H9 (cell line): ENCODE measurements around the gene ETFA. TPM values are rescaled to one million over a fixed set of nuclear protein-coding genes. Genes with fewer than 3 reads are reported as not detected.

Source experiments
- DNase-seq: peaks from one replicate; pipeline ENCODE4 v3.0.0-alpha.2; 2017
- H2AFZ ChIP-seq: one replicate; pipeline ENCODE4 v1.6.1; 2013; ENCODE audit warnings: mild to moderate bottlenecking, low read length, control low read depth, moderate library complexity
- H2AK5ac ChIP-seq: 2 replicates; pipeline ENCODE4 v1.6.1; 2013; ENCODE audit warnings: low read length, control low read depth, mixed read lengths; ENCODE audit not compliant: insufficient read length
- H2BK120ac ChIP-seq: one replicate; pipeline ENCODE4 v1.6.1; 2013; ENCODE audit warnings: low read depth, mild to moderate bottlenecking, low read length, control low read depth, inconsistent platforms; ENCODE audit not compliant: poor library complexity, severe bottlenecking
- H2BK12ac ChIP-seq: 2 replicates; pipeline ENCODE4 v1.6.1; 2013; ENCODE audit warnings: low read length, control low read depth, mixed read lengths, low read depth; ENCODE audit not compliant: insufficient read length
- H2BK15ac ChIP-seq: 2 replicates; pipeline ENCODE4 v1.6.1; 2013; ENCODE audit warnings: low read depth, low read length, control low read depth
- H2BK20ac ChIP-seq: one replicate; pipeline ENCODE4 v1.6.1; 2013; ENCODE audit warnings: low read depth, mild to moderate bottlenecking, low read length, control low read depth, inconsistent platforms; ENCODE audit not compliant: poor library complexity, severe bottlenecking
- H2BK5ac ChIP-seq: 2 replicates; pipeline ENCODE4 v1.6.1; 2013; ENCODE audit warnings: low read length, control low read depth, mixed read lengths; ENCODE audit not compliant: insufficient read length
- H3K14ac ChIP-seq: 2 replicates; pipeline ENCODE4 v1.6.1; 2013; ENCODE audit warnings: low read length, control low read depth; ENCODE audit not compliant: insufficient read depth
- H3K18ac ChIP-seq: 2 replicates; pipeline ENCODE4 v1.6.1; 2013; ENCODE audit warnings: low read depth, mild to moderate bottlenecking, mixed read lengths, low read length, control low read depth; ENCODE audit not compliant: insufficient read length
- H3K23ac ChIP-seq: 2 replicates; pipeline ENCODE4 v1.6.1; 2013; ENCODE audit warnings: low read length, control low read depth, mixed read lengths, low read depth; ENCODE audit not compliant: insufficient read length
- H3K23me2 ChIP-seq: 2 replicates; pipeline ENCODE4 v1.6.1; 2013; ENCODE audit warnings: low read depth, mild to moderate bottlenecking, mixed read lengths, low read length, control low read depth; ENCODE audit not compliant: insufficient read length, poor library complexity, severe bottlenecking
- H3K27ac ChIP-seq: 2 replicates; pipeline ENCODE4 v1.5.1; 2013; ENCODE audit warnings: low read length, control low read depth, mixed read lengths, low read depth; ENCODE audit not compliant: insufficient read length
- H3K27me3 ChIP-seq: 2 replicates; pipeline ENCODE4 v1.6.1; 2013; ENCODE audit warnings: low read length, control low read depth, inconsistent platforms; ENCODE audit not compliant: insufficient read depth
- H3K4ac ChIP-seq: 2 replicates; pipeline ENCODE4 v1.6.1; 2013; ENCODE audit warnings: low read depth, mild to moderate bottlenecking, control low read depth, inconsistent platforms, low read length, moderate library complexity
- H3K4me1 ChIP-seq: 2 replicates; pipeline ENCODE4 v1.6.1; 2013; ENCODE audit warnings: low read length, control low read depth, inconsistent platforms; ENCODE audit not compliant: insufficient read depth
- H3K4me2 ChIP-seq: 2 replicates; pipeline ENCODE4 v1.6.1; 2013; ENCODE audit warnings: low read length, control low read depth, mixed read lengths; ENCODE audit not compliant: insufficient read length, insufficient read depth
- H3K56ac ChIP-seq: 2 replicates; pipeline ENCODE4 v1.6.1; 2013; ENCODE audit warnings: low read depth, mild to moderate bottlenecking, mixed read lengths, low read length, control low read depth; ENCODE audit not compliant: insufficient read length
- H3K79me1 ChIP-seq: 2 replicates; pipeline ENCODE4 v1.6.1; 2013; ENCODE audit warnings: low read depth, mild to moderate bottlenecking, moderate library complexity, low read length, control low read depth, inconsistent platforms; ENCODE audit not compliant: insufficient read depth, poor library complexity, severe bottlenecking
- H3K79me2 ChIP-seq: 2 replicates; pipeline ENCODE4 v1.6.1; 2013; ENCODE audit warnings: low read length, control low read depth, inconsistent platforms; ENCODE audit not compliant: insufficient read depth
- H3K9ac ChIP-seq: 2 replicates; pipeline ENCODE4 v1.6.1; 2013; ENCODE audit warnings: low read length, control low read depth, mixed read lengths; ENCODE audit not compliant: insufficient read length; ENCODE audit errors: extremely low read depth
- H3K9me3 ChIP-seq: one replicate; pipeline ENCODE4 v1.6.1; 2013; ENCODE audit warnings: low read depth, low read length, inconsistent platforms; ENCODE audit not compliant: control insufficient read depth
- H3T11ph ChIP-seq: one replicate; pipeline ENCODE4 v1.6.1; 2013; ENCODE audit warnings: mild to moderate bottlenecking, low read length, control low read depth, inconsistent platforms
- H4K20me1 ChIP-seq: one replicate; pipeline ENCODE4 v1.6.1; 2013; ENCODE audit not compliant: control insufficient read depth, insufficient read length, insufficient read depth
- H4K5ac ChIP-seq: 2 replicates; pipeline ENCODE4 v1.6.1; 2013; ENCODE audit warnings: low read depth, mild to moderate bottlenecking, mixed read lengths, low read length, control low read depth; ENCODE audit not compliant: insufficient read length
- H4K8ac ChIP-seq: replicated peaks from 2 replicates; pipeline ENCODE4 v1.6.1; 2013; ENCODE audit warnings: low read length, control low read depth, mixed read lengths, low read depth; ENCODE audit not compliant: insufficient read length
- H4K91ac ChIP-seq: 2 replicates; pipeline ENCODE4 v1.6.1; 2013; ENCODE audit warnings: low read depth, mild to moderate bottlenecking, moderate library complexity, mixed read lengths, low read length, control low read depth; ENCODE audit not compliant: insufficient read length
- H3K27ac Mint-ChIP-seq, 3 experiments: 2 replicates in 2 of 3; 3 replicates in 1 of 3; pipeline ENCODE4 v1.8.0; 2020 to 2021; ENCODE audit warnings: mixed read lengths in 3 of 3, mild to moderate bottlenecking in 1 of 3, moderate library complexity in 1 of 3
- H3K27me3 Mint-ChIP-seq: 2 replicates; pipeline ENCODE4 v1.8.0; 2021; ENCODE audit warnings: low read depth, mild to moderate bottlenecking, moderate library complexity, mixed read lengths
- H3K36me3 Mint-ChIP-seq, 3 experiments: 2 replicates in 2 of 3; 3 replicates in 1 of 3; pipeline ENCODE4 v1.8.0; 2020 to 2021; ENCODE audit warnings: low read depth in 3 of 3, mixed read lengths in 3 of 3; ENCODE audit not compliant: insufficient read depth in 1 of 3
- H3K4me1 Mint-ChIP-seq, 2 experiments: 2 replicates each; pipeline ENCODE4 v1.8.0; 2020; ENCODE audit warnings: mixed read lengths in 2 of 2
- H3K4me3 Mint-ChIP-seq, 2 experiments: 2 replicates in 1 of 2; 3 replicates in 1 of 2; pipeline ENCODE4 v1.8.0; 2020 to 2021; ENCODE audit warnings: mild to moderate bottlenecking in 2 of 2, mixed read lengths in 2 of 2, moderate library complexity in 1 of 2
- H3K9me3 Mint-ChIP-seq, 2 experiments: 2 replicates in 1 of 2; 3 replicates in 1 of 2; pipeline ENCODE4 v1.8.0; 2020; ENCODE audit warnings: mild to moderate bottlenecking in 2 of 2, mixed read lengths in 2 of 2, moderate library complexity in 1 of 2
- WGBS: extraction: QIAGEN DNeasy Blood & Tissue Kit; methylation state at CpG from one replicate; pipeline ENCODE4 v1.1.7; 2013; ENCODE audit warnings: missing lambda C conversion rate, low lambda C conversion rate, mixed read lengths; ENCODE audit not compliant: insufficient read length; ENCODE audit errors: extremely low coverage; 5-methylcytosine and 5-hydroxymethylcytosine counted together
- total RNA-seq: library from RNA; stranded (reverse); gene quantifications from 2 replicates; pipeline ENCODE4 v1.2.1, GENCODE V29; 2021
- TF ChIP-seq, protein P1 (sequence below): fragments of 200-600 bp; sonication (generic); conservative IDR thresholded peaks from 3 replicates; pipeline ENCODE4 v1.8.0; 2021; ENCODE audit warnings: antibody characterized with exemption, mild to moderate bottlenecking

Gene ETFA
- total RNA-seq, 1 experiment from 2014 or later: 109 TPM

GRCh38 chr15:76338486-76339304 is 27.4 kb upstream of the ETFA start:
- no peaks in the 10 kb centered on the region for H3K79me1 ChIP-seq
- H3K27ac ChIP-seq: no peak overlapping the region
- Mint-ChIP-seq H3K9me3 (peaks cover 6 to 25% of the 10 kb centered on the region in 2 experiments; a peak in 4 of 5 replicates), H3K27ac (no peak overlapping the region; a peak in 1 of 7 replicates), H3K27me3 (peaks cover 98% of the 10 kb centered on the region), H3K4me1 (peaks cover 30 to 61% of the 10 kb centered on the region in 2 experiments), H3K36me3 (peaks cover 0 to 2% (median 0%) of the 10 kb centered on the region in 3 experiments; a peak in 1 of 7 replicates), H3K4me3 (peak overlapping the region in 1 of 2 experiments; percentile 88; a peak in 4 of 5 replicates)
- no peak overlapping the region for H2BK5ac ChIP-seq
- H3K23me2 ChIP-seq: peaks cover 14% of the 10 kb centered on the region
- H3K23ac ChIP-seq: no peak overlapping the region
- TF ChIP-seq, protein P1, sequence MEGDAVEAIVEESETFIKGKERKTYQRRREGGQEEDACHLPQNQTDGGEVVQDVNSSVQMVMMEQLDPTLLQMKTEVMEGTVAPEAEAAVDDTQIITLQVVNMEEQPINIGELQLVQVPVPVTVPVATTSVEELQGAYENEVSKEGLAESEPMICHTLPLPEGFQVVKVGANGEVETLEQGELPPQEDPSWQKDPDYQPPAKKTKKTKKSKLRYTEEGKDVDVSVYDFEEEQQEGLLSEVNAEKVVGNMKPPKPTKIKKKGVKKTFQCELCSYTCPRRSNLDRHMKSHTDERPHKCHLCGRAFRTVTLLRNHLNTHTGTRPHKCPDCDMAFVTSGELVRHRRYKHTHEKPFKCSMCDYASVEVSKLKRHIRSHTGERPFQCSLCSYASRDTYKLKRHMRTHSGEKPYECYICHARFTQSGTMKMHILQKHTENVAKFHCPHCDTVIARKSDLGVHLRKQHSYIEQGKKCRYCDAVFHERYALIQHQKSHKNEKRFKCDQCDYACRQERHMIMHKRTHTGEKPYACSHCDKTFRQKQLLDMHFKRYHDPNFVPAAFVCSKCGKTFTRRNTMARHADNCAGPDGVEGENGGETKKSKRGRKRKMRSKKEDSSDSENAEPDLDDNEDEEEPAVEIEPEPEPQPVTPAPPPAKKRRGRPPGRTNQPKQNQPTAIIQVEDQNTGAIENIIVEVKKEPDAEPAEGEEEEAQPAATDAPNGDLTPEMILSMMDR: no peak
- peak overlapping the region; percentile 51 for H3K4me2 ChIP-seq
- no peak overlapping the region for H3K18ac ChIP-seq
- H2AFZ ChIP-seq: no peak overlapping the region
- no peak overlapping the region for H4K91ac ChIP-seq
- no peaks in the 10 kb centered on the region for H4K20me1 ChIP-seq
- H3K27me3 ChIP-seq: peaks cover 68% of the 10 kb centered on the region
- H2BK20ac ChIP-seq: no peak overlapping the region
- no peak overlapping the region for H2BK120ac ChIP-seq
- H2BK15ac ChIP-seq: no peak overlapping the region
- H3K14ac ChIP-seq: no peak overlapping the region
- no peak overlapping the region for H2AK5ac ChIP-seq
- no peak overlapping the region for H3K4ac ChIP-seq
- H3T11ph ChIP-seq: no peak overlapping the region
- WGBS: no CpG with 5 or more reads among the region's 26 CpGs
- no peaks in the 10 kb centered on the region for H3K9me3 ChIP-seq
- H4K8ac ChIP-seq: no peak overlapping the region
- H3K4me1 ChIP-seq: peaks cover 3% of the 10 kb centered on the region; the same call in 1 of the 2 replicates
- H3K56ac ChIP-seq: no peak overlapping the region
- H4K5ac ChIP-seq: no peak overlapping the region
- H3K79me2 ChIP-seq: no peaks in the 10 kb centered on the region
- H3K9ac ChIP-seq: no peak overlapping the region
- DNase-seq: no peak
- no peak overlapping the region for H2BK12ac ChIP-seq
